Right lobe of liver (tissue), 6 donors: Measurements from ENCODE around the gene PARPBP. TPM values are rescaled to one million over a fixed set of nuclear protein-coding genes. Genes with fewer than 3 reads are reported as not detected.
"Not testable (repeated sequence)": the region's sequence is repeated elsewhere in the genome, so short reads cannot be mapped to it uniquely, and the experiment has no call there.

Experiments
- ATAC-seq, 4 donors: fragments of 200-7000 bp; cut with Tn5 transposase; one replicate each; pipeline ENCODE4 v1.9.1; 2020; ENCODE audit warnings: mild to moderate bottlenecking in 4 of 4, moderate library complexity in 4 of 4
- DNase-seq, 3 donors: peaks; one replicate each; pipeline ENCODE4 v3.0.0-alpha.2; 2020
- H3K27ac ChIP-seq, 3 donors: fragments of 200-600 bp; one replicate each; pipeline ENCODE4 v1.8.0; 2022
- H3K27me3 ChIP-seq, 2 donors: fragments of 200-600 bp; one replicate each; pipeline ENCODE4 v1.8.0; 2022
- H3K36me3 ChIP-seq, 4 donors: fragments of 200-600 bp; sonication (generic) in 1 of 4; one replicate each; pipeline versions ENCODE4 v1.5.1 to v1.8.0; 2017 to 2022; ENCODE audit warnings: control low read depth in 1 of 4
- H3K4me1 ChIP-seq, 4 donors: fragments of 200-600 bp; sonication (generic) in 1 of 4; one replicate each; pipeline versions ENCODE4 v1.5.1 to v1.8.0; 2017 to 2022; ENCODE audit warnings: control low read depth in 1 of 4
- H3K4me3 ChIP-seq, 3 donors: fragments of 200-600 bp; one replicate each; pipeline ENCODE4 v1.8.0; 2022
- H3K9me3 ChIP-seq, 4 donors: fragments of 200-600 bp; sonication (generic) in 1 of 4; one replicate each; pipeline versions ENCODE4 v1.5.1 to v1.8.0; 2017 to 2022; ENCODE audit warnings: control low read depth in 1 of 4
- CTCF ChIP-seq, 4 donors: fragments of 200-600 bp in 3 of 4; fragments of 450-650 bp in 1 of 4; IDR thresholded peaks; one replicate each; pipeline versions ENCODE4 v1.5.1 to v1.8.0; 2016 to 2022; ENCODE audit warnings: antibody characterized with exemption in 4 of 4, mild to moderate bottlenecking in 2 of 4
- POLR2A ChIP-seq: fragments of 450-650 bp; IDR thresholded peaks from one replicate; pipeline ENCODE4 v1.6.1; 2017; ENCODE audit warnings: antibody characterized with exemption, mild to moderate bottlenecking
- WGBS: methylation state at CpG from one replicate; pipeline ENCODE4 v1.1.6; 2018; ENCODE audit warnings: low coverage, low lambda C conversion rate; ENCODE audit not compliant: insufficient coverage; ENCODE audit errors: missing lambda C conversion rate; 5-methylcytosine and 5-hydroxymethylcytosine counted together
- intact Hi-C, 2 donors: fragments of 100-400 bp; cut with DNase I; formaldehyde crosslinking; loops; one replicate each; pipeline versions ENCODE4 v1.11.2 to v1.14.1; 2022
- total RNA-seq, 6 experiments: library from RNA; depleted of rRNA in 2 of 6; stranded (reverse); fragments of >200 nt in 2 of 6; fragmentation: NEBNext Ultra II Directional in 3 of 6; extraction: Animal tissue kit (Norgen Biotek cat#: 25700) in 3 of 6; gene quantifications; one replicate each; pipeline versions ENCODE4 v1.1.0 to v1.2.4, GENCODE V29; 2016 to 2023
- donor health status: DM: no; HTN: yes; CAD: no.
- donor health status: DM: no; HTN: no; CAD: no.
- donor health status: DM: no; HTN: no; CAD: no.
- donor health status: DM: no; HTN: yes; CAD: no.
- donor health status: DM: no; HTN: yes; CAD: no.

The PARPBP gene
- total RNA-seq, 6 experiments from 2014 or later: 0.33 to 2.8 (median 0.91) TPM

DNA sequence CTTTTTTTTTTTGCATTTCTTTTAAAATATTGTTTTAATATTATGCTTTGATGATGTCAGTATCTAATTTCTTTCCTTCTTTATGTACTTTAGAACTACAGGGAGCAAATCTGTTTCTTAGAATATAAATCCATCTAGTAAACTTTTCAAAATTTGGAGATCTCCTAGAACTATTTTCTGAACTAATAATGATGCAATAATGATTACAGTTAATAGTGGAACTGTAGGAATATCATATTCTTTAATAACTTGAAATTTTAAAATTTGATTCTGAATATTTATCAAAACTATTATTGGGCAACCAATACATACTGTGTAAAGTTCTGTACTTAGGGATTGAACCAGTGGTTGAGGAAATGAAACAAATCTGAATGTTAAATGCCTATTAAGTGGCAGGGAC is 100.8 kb downstream of the PARPBP start:
- no peaks in the 10 kb centered on the region for H3K27me3 ChIP-seq
- no peak for ATAC-seq
- H3K4me3 ChIP-seq: no peak overlapping the region
- intact Hi-C loops: no loop called here
- DNase-seq: no peak
- TF ChIP-seq POLR2A (no peak), CTCF (IDR thresholded peaks at IDR 0.05) (no peak)
- H3K4me1 ChIP-seq: no peaks in the 10 kb centered on the region
- H3K9me3 ChIP-seq: no peaks in the 10 kb centered on the region
- no peak overlapping the region for H3K27ac ChIP-seq
- H3K36me3 ChIP-seq: no peaks in the 10 kb centered on the region

- TF ChIP-seq POLR2A: no peak
- no peak for TF ChIP-seq CTCF (IDR thresholded peaks at IDR 0.05)
- Histone ChIP-seq H3K4me3 (no peak overlapping the region), H3K27me3 (no peaks in the 10 kb centered on the region), H3K27ac (no peak overlapping the region), H3K9me3 (no peaks in the 10 kb centered on the region), H3K4me1 (no peaks in the 10 kb centered on the region), H3K36me3 (no peaks in the 10 kb centered on the region)
- intact Hi-C loops: no loop called here
- ATAC-seq (no peak), DNase-seq (no peak)
- WGBS: 71% methylated on average over 5 of the region's 5 CpGs
Measured at GRCh38 chr12:102227954-102228353, 108.0 kb downstream of the PARPBP start.

- Histone ChIP-seq H3K4me1 (no peaks in the 10 kb centered on the region), H3K27ac (no peak overlapping the region), H3K36me3 (no peaks in the 10 kb centered on the region), H3K4me3 (no peak overlapping the region), H3K27me3 (no peaks in the 10 kb centered on the region), H3K9me3 (no peaks in the 10 kb centered on the region)
- intact Hi-C loops: no loop called here
- ATAC-seq: no peak
- DNase-seq: no peak
- TF ChIP-seq POLR2A (no peak), CTCF (IDR thresholded peaks at IDR 0.05) (no peak)
Measured at GRCh38 chr12:102232036-102232435, 112.1 kb downstream of the PARPBP start.

GRCh38 chr12:102232446-102232845 is 112.5 kb downstream of the PARPBP start:
- no peaks in the 10 kb centered on the region for H3K9me3 ChIP-seq
- no peak overlapping the region for H3K4me3 ChIP-seq
- H3K36me3 ChIP-seq: no peaks in the 10 kb centered on the region
- H3K4me1 ChIP-seq: no peaks in the 10 kb centered on the region
- no peak overlapping the region for H3K27ac ChIP-seq
- intact Hi-C loops: no loop called here
- ATAC-seq: no peak
- no peak for DNase-seq
- H3K27me3 ChIP-seq: no peaks in the 10 kb centered on the region
- TF ChIP-seq CTCF (IDR thresholded peaks at IDR 0.05) (no peak), POLR2A (no peak)
- 80% methylated on average over 1 of the region's 1 CpG for WGBS

GRCh38 chr12:102234599-102234998 is 114.6 kb downstream of the PARPBP start:
- H3K4me1 ChIP-seq: no peaks in the 10 kb centered on the region
- DNase-seq (no peak), ATAC-seq (no peak)
- H3K9me3 ChIP-seq: no peaks in the 10 kb centered on the region
- no peaks in the 10 kb centered on the region for H3K36me3 ChIP-seq
- no peaks in the 10 kb centered on the region for H3K27me3 ChIP-seq
- TF ChIP-seq CTCF (IDR thresholded peaks at IDR 0.05): no peak
- no peak for TF ChIP-seq POLR2A
- no peak overlapping the region for H3K4me3 ChIP-seq
- WGBS: 56% methylated on average over 2 of the region's 2 CpGs
- intact Hi-C loops: no loop called here
- H3K27ac ChIP-seq: no peak overlapping the region

GRCh38 chr12:102240859-102241258 is 120.9 kb downstream of the PARPBP start:
- intact Hi-C loops, DNase-seq, H3K4me3 ChIP-seq, H3K36me3 ChIP-seq, H3K4me1 ChIP-seq, H3K27ac ChIP-seq, H3K9me3 ChIP-seq, ATAC-seq, H3K27me3 ChIP-seq: not testable (repeated sequence)
- 83% methylated on average over 2 of the region's 2 CpGs for WGBS
